HG03521 (cell line): ENCODE results near the gene PLD1.

Experiments
- ATAC-seq: cut with Tn5 transposase; IDR thresholded peaks from one replicate; pipeline ENCODE4 v1.9.1; 2021; ENCODE audit warnings: mild to moderate bottlenecking, moderate library complexity; ENCODE audit not compliant: unreplicated experiment

The PLD1 gene

GRCh38 chr3:171801738-171802589 lies 8.3 kb downstream of the PLD1 start:
- no peak for ATAC-seq

DNA sequence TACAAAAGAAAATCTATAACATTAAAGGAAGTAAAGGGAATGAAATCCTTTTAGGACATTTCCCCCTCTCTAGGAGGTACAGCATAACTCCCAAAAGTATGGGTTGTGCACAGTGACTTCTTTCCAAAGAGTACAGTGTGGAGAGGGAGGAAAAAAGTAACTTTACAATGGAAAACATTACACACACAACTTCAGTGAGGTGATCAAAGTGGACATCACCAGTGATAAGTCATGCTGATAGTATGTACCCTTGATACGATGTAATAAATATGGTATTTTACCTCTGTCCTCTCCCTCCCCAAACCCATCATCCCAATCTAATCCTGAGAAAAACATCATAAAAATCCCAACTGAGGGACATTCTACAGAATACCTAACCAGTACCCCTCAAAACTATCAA lies 10.8 kb downstream of the PLD1 start:
- no peak for ATAC-seq

- no peak for ATAC-seq
These were observed 12.4 kb downstream of the PLD1 start for GRCh38 chr3:171797873-171798272.

GRCh38 chr3:171797265-171797679 lies 13.0 kb downstream of the PLD1 start:
- no peak for ATAC-seq

DNA sequence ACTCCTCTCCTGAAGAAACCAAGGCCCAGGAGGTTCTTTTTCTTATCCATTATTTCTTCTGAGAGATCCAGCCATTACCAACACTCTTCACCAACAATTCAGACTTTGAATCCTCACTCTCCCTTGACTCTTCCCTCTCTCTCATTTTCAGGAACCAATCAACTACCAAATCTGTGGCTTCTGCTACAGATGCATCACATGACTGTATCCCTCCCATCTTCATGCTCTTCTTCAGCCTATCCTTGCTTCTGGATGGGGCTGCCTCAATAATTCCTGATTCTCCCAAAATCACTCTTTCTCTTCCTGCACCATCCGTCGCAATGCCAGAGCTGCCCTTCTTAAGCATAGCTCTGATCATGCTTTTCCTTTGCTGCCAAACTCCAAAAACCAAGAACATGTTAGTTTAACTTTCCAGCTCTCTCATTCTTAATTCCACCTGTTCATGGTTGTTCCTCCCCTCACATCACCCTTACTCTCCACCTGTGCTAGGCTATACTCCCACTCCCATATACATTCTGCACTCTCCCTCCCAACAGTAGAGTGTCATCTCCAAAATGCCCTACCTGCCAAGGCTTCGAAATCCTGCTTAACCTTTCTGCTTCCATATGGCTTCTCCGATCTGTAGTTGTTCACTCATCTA lies 13.5 kb downstream of the PLD1 start:
- ATAC-seq: no peak

- no peak for ATAC-seq
These were observed 17.8 kb downstream of the PLD1 start for GRCh38 chr3:171792531-171792930.

GRCh38 chr3:171791692-171792076 lies 18.6 kb downstream of the PLD1 start:
- no peak for ATAC-seq

GRCh38 chr3:171790898-171791691 lies 19.2 kb downstream of the PLD1 start:
- ATAC-seq: no peak

DNA sequence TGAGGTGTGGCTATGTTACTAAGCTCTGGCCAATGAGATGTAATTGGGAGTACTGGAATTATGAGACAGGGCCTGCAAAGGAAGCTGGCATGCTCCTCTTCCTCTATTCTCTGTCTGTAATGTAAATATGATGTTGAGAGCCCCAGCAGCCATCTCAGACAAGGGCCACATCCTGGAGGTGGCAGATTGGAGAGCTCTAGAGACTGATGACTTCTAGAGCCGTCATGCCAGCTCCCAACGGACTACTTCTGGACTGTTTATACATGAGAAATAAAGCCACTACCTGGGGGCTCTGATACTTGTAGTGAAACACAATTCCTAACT lies 19.7 kb downstream of the PLD1 start:
- no peak for ATAC-seq

DNA sequence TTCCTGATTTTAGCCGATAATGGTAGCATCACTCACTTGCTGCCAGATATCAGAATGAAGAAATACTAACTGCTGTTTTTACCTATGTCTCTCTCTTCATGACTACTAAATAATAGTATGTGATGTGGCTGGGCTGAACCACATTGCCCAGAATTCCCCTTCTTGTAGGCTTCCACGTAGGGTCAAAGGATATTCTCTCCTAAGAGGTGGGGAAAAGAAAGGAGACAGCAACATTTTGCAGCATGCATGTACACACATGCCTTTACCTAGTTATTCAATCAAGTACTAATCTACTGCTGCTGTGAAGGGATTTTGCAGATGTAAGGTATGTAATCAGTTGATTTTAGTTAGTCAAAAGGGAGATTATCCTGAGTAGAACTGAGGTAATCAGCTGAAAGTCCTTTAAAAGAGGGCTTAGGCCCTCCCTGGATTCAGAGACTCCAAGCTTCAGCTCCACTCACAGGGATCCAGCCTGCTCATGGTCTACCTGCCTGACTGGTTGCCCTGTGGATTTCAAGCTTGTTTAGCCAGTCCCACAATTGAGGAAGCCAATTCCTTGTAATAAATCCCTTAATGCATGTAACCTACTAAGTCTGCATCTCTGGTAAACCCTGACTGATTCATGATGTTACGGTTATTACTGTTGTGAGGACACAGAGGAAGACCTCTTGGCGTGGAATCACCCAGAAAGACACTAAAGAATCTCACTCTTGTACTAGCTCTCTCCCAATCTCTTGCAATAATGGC lies 20.4 kb downstream of the PLD1 start:
- ATAC-seq: no peak

DNA sequence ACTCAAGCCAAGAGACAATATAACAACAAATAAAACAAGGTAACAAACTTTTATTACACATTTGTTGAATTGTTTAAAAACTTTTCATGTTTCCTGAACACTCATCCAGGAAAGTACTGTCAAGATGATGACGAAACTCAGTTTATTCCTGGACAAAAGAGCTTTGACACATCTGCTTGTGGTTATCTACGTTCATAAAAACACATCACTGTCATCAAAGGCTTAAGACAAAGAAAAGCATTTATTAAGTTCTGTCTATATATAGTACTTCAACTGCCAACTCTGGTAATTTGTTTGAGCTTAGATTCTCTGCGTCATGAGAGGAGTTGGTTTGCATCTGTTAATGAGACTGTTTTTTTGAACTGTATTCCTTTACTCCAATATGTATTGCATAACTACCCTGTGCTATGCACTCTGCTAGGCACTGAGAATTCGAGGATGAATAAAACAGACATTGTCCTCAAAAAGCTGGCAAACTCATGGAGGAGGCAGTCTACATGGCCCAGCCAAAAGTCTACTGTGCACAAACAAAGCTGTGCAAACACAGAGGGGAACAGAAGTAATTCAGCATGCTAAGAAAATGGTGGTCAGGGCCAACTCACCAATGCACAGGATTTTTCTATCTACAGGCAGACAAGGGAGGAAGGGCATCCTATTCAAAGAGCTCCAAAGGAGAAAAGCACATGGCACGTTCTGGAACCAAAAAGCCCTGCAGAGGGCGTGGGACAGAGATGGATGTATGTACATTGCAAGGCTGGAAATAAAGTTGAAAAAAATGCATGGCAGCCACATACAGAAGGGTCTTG lies 21.5 kb downstream of the PLD1 start:
- no peak for ATAC-seq

DNA sequence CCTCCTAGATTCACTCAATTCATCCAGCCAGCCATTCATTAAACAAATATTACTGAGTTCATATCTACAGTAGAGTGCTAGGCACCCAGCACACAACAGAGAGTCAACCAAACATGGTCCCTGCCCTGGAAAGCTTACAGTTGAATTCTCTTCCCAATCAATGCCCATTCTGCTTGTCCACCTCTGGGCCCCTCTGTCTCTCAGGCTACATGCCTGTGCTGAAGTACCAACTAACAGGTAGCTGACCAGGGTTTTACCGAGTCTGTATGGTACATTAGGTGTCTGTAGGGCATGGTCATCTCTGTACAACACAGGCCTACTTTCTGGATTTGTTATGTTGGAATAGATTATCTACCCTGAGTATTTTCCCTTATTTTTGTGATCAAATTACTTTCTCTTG lies 23.3 kb downstream of the PLD1 start:
- no peak for ATAC-seq

GRCh38 chr3:171784937-171785336 lies 25.3 kb downstream of the PLD1 start:
- no peak for ATAC-seq

DNA sequence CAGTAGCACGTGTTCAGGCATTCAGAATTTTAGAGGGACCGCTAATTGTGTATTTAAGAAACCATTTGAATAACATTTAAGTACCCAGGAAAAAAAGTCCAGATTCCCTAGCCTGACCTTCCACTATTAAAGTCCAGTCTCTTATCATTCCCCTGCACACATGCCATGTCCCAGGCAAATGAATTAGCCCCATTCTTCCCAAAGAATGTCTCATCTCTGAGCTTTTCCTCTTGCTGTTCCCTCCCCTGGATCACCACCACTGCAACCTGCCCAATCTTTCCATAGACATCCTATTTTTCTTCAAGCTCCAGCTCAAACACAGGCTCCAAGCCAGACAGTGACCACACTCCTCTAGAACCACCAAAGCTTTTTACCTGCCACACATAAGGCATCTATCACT lies 25.9 kb downstream of the PLD1 start:
- no peak for ATAC-seq

GRCh38 chr3:171783626-171784025 lies 26.7 kb downstream of the PLD1 start:
- ATAC-seq: no peak

DNA sequence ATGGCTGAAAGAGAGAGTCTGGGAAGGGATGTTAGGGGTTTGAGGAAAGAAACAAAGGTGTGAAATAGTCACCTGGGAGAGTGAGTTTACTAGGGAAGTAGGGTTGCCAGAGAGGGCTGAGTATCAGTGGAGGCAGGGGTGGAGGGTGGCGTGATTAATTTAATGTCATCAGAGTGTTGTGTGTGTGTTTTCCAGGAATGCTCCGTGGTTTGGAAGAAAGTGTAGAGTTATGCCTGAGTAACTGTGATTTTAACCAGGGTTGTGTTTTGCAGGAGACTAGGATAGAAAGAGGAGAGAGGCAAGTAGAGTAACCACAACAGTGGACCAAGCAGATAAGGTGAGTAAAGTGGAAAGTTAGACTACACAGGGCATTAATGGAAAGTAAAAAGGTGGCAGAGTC lies 27.2 kb downstream of the PLD1 start:
- ATAC-seq: no peak

- ATAC-seq: no peak
These were observed 27.7 kb downstream of the PLD1 start for GRCh38 chr3:171782617-171783016.

- ATAC-seq: no peak
These were observed 28.6 kb downstream of the PLD1 start for GRCh38 chr3:171781711-171782127.

DNA sequence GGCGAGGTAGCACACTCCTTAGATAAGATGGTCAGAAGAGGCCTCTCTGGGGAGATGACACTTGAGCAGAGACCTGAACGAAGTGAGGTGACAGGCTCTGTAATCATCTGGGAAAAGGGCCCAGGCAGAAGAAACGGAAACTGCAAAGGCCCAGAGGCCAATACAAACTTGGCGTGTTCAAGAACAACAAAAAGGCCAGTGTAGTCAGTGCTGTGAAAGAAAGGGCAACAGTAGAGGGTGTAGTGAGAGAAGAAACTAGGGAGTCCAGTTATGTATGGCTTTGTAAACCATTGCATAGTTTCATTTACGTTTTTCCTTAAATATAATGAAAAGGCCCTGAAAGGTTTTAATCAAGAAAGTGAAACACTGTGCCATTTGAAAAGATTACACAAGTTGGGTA lies 31.8 kb downstream of the PLD1 start:
- no peak for ATAC-seq

DNA sequence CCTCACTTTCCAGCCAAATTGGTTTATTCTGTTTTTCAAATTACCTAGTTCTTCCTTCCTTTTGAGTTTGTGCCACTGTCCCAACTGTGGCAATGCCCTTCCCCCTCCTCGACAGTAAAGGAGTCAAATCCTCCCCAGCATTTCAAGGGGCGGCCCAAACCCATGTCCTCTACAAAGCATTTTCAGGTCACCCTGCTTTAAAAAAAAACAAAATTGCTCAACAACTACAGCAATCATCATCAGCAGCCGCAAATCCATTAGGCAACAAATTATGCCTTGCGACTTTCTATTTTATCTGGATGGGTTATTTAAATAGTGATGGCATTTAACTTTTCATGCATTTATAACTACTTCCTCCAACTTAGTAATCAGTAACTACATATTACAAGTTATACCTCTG lies 32.7 kb downstream of the PLD1 start:
- ATAC-seq: no peak
